ENCODE data around the gene OR10R2. TPM values are rescaled to one million over a fixed set of nuclear protein-coding genes. Genes with fewer than 3 reads are reported as not detected.
"Not testable (repeated sequence)": the region's sequence is repeated elsewhere in the genome, so short reads cannot be mapped to it uniquely, and the experiment has no call there.

Gene OR10R2
- total RNA-seq: not detected

- ATAC-seq: no peak
- Histone ChIP-seq H3K4me3 (no peak within 1 kb of the TSS), H3K27ac (no peak within 1 kb of the TSS), H3K36me3 (no peaks in the 10 kb centered on the region), H3K27me3 (no peaks in the 10 kb centered on the region), H3K9me3 (no peaks in the 10 kb centered on the region), H3K4me1 (no peaks in the 10 kb centered on the region)
- no peak for TF ChIP-seq EP300 (IDR thresholded peaks at IDR 0.05)
- no peak for TF ChIP-seq POLR2AphosphoS5 (IDR thresholded peaks at IDR 0.05)
- TF ChIP-seq POLR2A (IDR thresholded peaks at IDR 0.05): no peak
- no peak for TF ChIP-seq CTCF (IDR thresholded peaks at IDR 0.05)
Measured at GRCh38 chr1:158471920-158472319, at the start of gene OR10R2. Gene OR10R2, plus strand, starts transcription at chr1:158472220. Its CDS starts 106 bp downstream, at chr1:158472326.

- H3K36me3 ChIP-seq: no peaks in the 10 kb centered on the region
- H3K27me3 ChIP-seq: no peaks in the 10 kb centered on the region
- no peak for ATAC-seq
- H3K9me3 ChIP-seq: peaks cover 0 to 15% (median 0%) of the 10 kb centered on the region in 3 donors
- no peaks in the 10 kb centered on the region for H3K4me1 ChIP-seq
- no peak overlapping the region for H3K4me3 ChIP-seq
- H3K27ac ChIP-seq: no peak overlapping the region
- no peak for TF ChIP-seq CTCF (IDR thresholded peaks at IDR 0.05)
- TF ChIP-seq POLR2AphosphoS5 (IDR thresholded peaks at IDR 0.05): no peak
- TF ChIP-seq EP300 (IDR thresholded peaks at IDR 0.05): no peak
- TF ChIP-seq POLR2A (IDR thresholded peaks at IDR 0.05): no peak
Measured at GRCh38 chr1:158425027-158425426, 47.0 kb upstream of the OR10R2 start.

- TF ChIP-seq CTCF (IDR thresholded peaks at IDR 0.05): no peak
- no peak for TF ChIP-seq POLR2AphosphoS5 (IDR thresholded peaks at IDR 0.05)
- no peak for TF ChIP-seq EP300 (IDR thresholded peaks at IDR 0.05)
- TF ChIP-seq POLR2A (IDR thresholded peaks at IDR 0.05): no peak
- Histone ChIP-seq H3K27me3 (no peaks in the 10 kb centered on the region), H3K27ac (no peak within 1 kb of the TSS), H3K4me1 (no peaks in the 10 kb centered on the region), H3K36me3 (no peaks in the 10 kb centered on the region), H3K4me3 (no peak within 1 kb of the TSS), H3K9me3 (peaks cover 0 to 21% (median 0%) of the 10 kb centered on the region in 3 donors)
- no peak for ATAC-seq
- WGBS, 2 donors (ENCODE audit: low coverage in 1 of 2): 77 to 87% methylated on average over 1 of the region's 1 CpG
Measured at GRCh38 chr1:158426137-158426536, 45.9 kb upstream of the OR10R2 start, which contains the start of gene OR10K2. Gene OR10K2, minus strand, starts transcription at chr1:158426237. Its CDS starts 5,371 bp downstream, at chr1:158420866.

- not testable (repeated sequence) for H3K36me3 ChIP-seq, H3K4me1 ChIP-seq, ATAC-seq, H3K4me3 ChIP-seq, H3K27ac ChIP-seq
- peaks cover 13% of the 10 kb centered on the region for H3K27me3 ChIP-seq
- WGBS, 2 donors (ENCODE audit: low coverage in 1 of 2): 43 to 52% methylated on average over 3 of the region's 3 CpGs
- peaks cover 0 to 42% (median 0%) of the 10 kb centered on the region in 3 donors for H3K9me3 ChIP-seq
Measured at GRCh38 chr1:158430163-158430562, 41.9 kb upstream of the OR10R2 start.

- H3K4me1 ChIP-seq: no peaks in the 10 kb centered on the region
- H3K4me3 ChIP-seq: no peak overlapping the region
- TF ChIP-seq POLR2A (IDR thresholded peaks at IDR 0.05): no peak
- H3K36me3 ChIP-seq: no peaks in the 10 kb centered on the region
- peaks cover 13% of the 10 kb centered on the region for H3K27me3 ChIP-seq
- no peak for ATAC-seq
- H3K27ac ChIP-seq: no peak overlapping the region
- H3K9me3 ChIP-seq: peaks cover 0 to 26% (median 0%) of the 10 kb centered on the region in 3 donors
- 39 to 48% methylated on average over 3 of the region's 3 CpGs for WGBS, 2 donors (ENCODE audit: low coverage in 1 of 2)
Measured at GRCh38 chr1:158434741-158435140, 37.3 kb upstream of the OR10R2 start.

GRCh38 chr1:158445376-158445775 lies 26.6 kb upstream of the OR10R2 start:
- no peak for TF ChIP-seq CTCF (IDR thresholded peaks at IDR 0.05)
- TF ChIP-seq POLR2A (IDR thresholded peaks at IDR 0.05): no peak
- TF ChIP-seq EP300 (IDR thresholded peaks at IDR 0.05): no peak
- TF ChIP-seq POLR2AphosphoS5 (IDR thresholded peaks at IDR 0.05): no peak
- no peaks in the 10 kb centered on the region for H3K9me3 ChIP-seq
- no peaks in the 10 kb centered on the region for H3K36me3 ChIP-seq
- no peaks in the 10 kb centered on the region for H3K27me3 ChIP-seq
- ATAC-seq: no peak
- 60 to 79% methylated on average over 1 to 4 of the region's 4 CpGs for whole genome bisulfite sequencing, 2 donors (ENCODE audit: low coverage in 1 of 2)
- H3K4me1 ChIP-seq: no peaks in the 10 kb centered on the region
- H3K27ac ChIP-seq: no peak overlapping the region
- H3K4me3 ChIP-seq: no peak overlapping the region

Data from gastroesophageal sphincter (tissue), 4 donors.